Calu3 (cell line): ENCODE measurements around the gene SPOCK1. TPM values are rescaled to one million over a fixed set of nuclear protein-coding genes. Genes with fewer than 3 reads are reported as not detected.

Experiments
- BruUV-seq: library from RNA; stranded (reverse); fragments of 400-500 nt; replicated peaks from 2 replicates; lab custom pipeline; 2021; lab: Mats Ljungman, UMichigan
- CTCF ChIA-PET: fragments of 300-600 bp; sonication (Branson Sonifier 250); formaldehyde crosslinking; loops from one replicate; lab custom pipeline; 2022; ENCODE audit warnings: antibody characterized with exemption; lab: Charles Lee
- DNase-seq: peaks from one replicate; pipeline ENCODE4 v3.0.0; 2022
- H3K27ac Mint-ChIP-seq: one replicate; pipeline ENCODE4 v1.8.0; 2022; ENCODE audit warnings: mixed read lengths; ENCODE audit not compliant: unreplicated experiment
- H3K27me3 Mint-ChIP-seq: one replicate; pipeline ENCODE4 v1.8.0; 2022; ENCODE audit warnings: mixed read lengths; ENCODE audit not compliant: unreplicated experiment
- H3K36me3 Mint-ChIP-seq: one replicate; pipeline ENCODE4 v1.8.0; 2022; ENCODE audit warnings: mild to moderate bottlenecking, moderate library complexity, mixed read lengths; ENCODE audit not compliant: insufficient read depth, unreplicated experiment
- H3K4me1 Mint-ChIP-seq: one replicate; pipeline ENCODE4 v1.8.0; 2022; ENCODE audit warnings: mild to moderate bottlenecking, low read depth, mixed read lengths; ENCODE audit not compliant: unreplicated experiment
- H3K4me3 Mint-ChIP-seq: one replicate; pipeline ENCODE4 v1.8.0; 2022; ENCODE audit warnings: mild to moderate bottlenecking, low read depth, moderate library complexity, mixed read lengths; ENCODE audit not compliant: unreplicated experiment
- H3K9me3 Mint-ChIP-seq: one replicate; pipeline ENCODE4 v1.8.0; 2022; ENCODE audit warnings: low read depth, mixed read lengths; ENCODE audit not compliant: unreplicated experiment
- CTCF ChIP-seq: fragments of 200-600 bp; IDR thresholded peaks from one replicate; pipeline ENCODE4 v1.8.0; 2022; ENCODE audit warnings: antibody characterized with exemption; ENCODE audit not compliant: unreplicated experiment
- intact Hi-C: fragments of 100-400 bp; cut with micrococcal nuclease; formaldehyde crosslinking; loops from one replicate; pipeline ENCODE4 v1.10.0; 2022; ENCODE audit not compliant: unreplicated experiment
- total RNA-seq: library from RNA; stranded (reverse); gene quantifications from 2 replicates; pipeline ENCODE4 v1.2.3, GENCODE V29; 2022

SPOCK1 gene
- total RNA-seq, 1 experiment from 2014 or later, result 3.2 TPM

- Mint-ChIP-seq H3K27me3 (peaks cover 95% of the 10 kb centered on the region), H3K36me3 (no peaks in the 10 kb centered on the region), H3K4me3 (no peak overlapping the region), H3K9me3 (no peaks in the 10 kb centered on the region), H3K27ac (no peak overlapping the region), H3K4me1 (no peaks in the 10 kb centered on the region)
- BruUV-seq, result no TSS peak
- no peak for DNase-seq
- intact Hi-C loops, result no loop called here
- TF ChIP-seq CTCF, result no peak
- CTCF ChIA-PET, result interaction anchor here (0.6 kb wide), 1 partner anchor 27 kb away, joined by 3 read pairs; no protein-coding TSS in a partner anchor
Measured at GRCh38 chr5:137403869-137404268, 95.3 kb downstream of the SPOCK1 start.

GRCh38 chr5:137402436-137403187 is 96.5 kb downstream of the SPOCK1 start:
- Mint-ChIP-seq H3K4me3 (no peak overlapping the region), H3K27me3 (peaks cover 95% of the 10 kb centered on the region), H3K4me1 (no peaks in the 10 kb centered on the region), H3K9me3 (no peaks in the 10 kb centered on the region), H3K36me3 (no peaks in the 10 kb centered on the region), H3K27ac (no peak overlapping the region)
- BruUV-seq, result no TSS peak
- no peak for TF ChIP-seq CTCF
- no peak for DNase-seq
- CTCF ChIA-PET, result no interaction called here
- intact Hi-C loops, result no loop called here

- CTCF ChIA-PET, result no interaction called here
- no peak for TF ChIP-seq CTCF
- no TSS peak for BruUV-seq
- no peak for DNase-seq
- Mint-ChIP-seq H3K27me3 (peaks cover 95% of the 10 kb centered on the region), H3K4me3 (no peak overlapping the region), H3K27ac (no peak overlapping the region), H3K4me1 (no peaks in the 10 kb centered on the region), H3K36me3 (no peaks in the 10 kb centered on the region), H3K9me3 (no peaks in the 10 kb centered on the region)
- intact Hi-C loops, result no loop called here
Measured at GRCh38 chr5:137401946-137402345, 97.2 kb downstream of the SPOCK1 start.

GRCh38 chr5:137400571-137400970 is 98.6 kb downstream of the SPOCK1 start:
- no peak overlapping the region for H3K4me3 Mint-ChIP-seq
- no peak overlapping the region for H3K27ac Mint-ChIP-seq
- DNase-seq, result no peak
- H3K4me1 Mint-ChIP-seq, result no peaks in the 10 kb centered on the region
- peaks cover 95% of the 10 kb centered on the region for H3K27me3 Mint-ChIP-seq
- BruUV-seq, result no TSS peak
- no peaks in the 10 kb centered on the region for H3K9me3 Mint-ChIP-seq
- intact Hi-C loops, result no loop called here
- CTCF ChIA-PET, result no interaction called here
- TF ChIP-seq CTCF, result no peak
- no peaks in the 10 kb centered on the region for H3K36me3 Mint-ChIP-seq
